Activated CD8-positive, alpha-beta memory T cell treated with anti-CD3 and anti-CD28 coated beads, Interleukin-2, amount 50 U/mL, for 24 hours (primary cell): ENCODE data around the gene SLC6A7.

Experiments
- DNase-seq: peaks from one replicate; pipeline ENCODE4 v3.0.0-alpha.2; 2020; ENCODE audit errors: extremely low read depth

The SLC6A7 gene

DNA sequence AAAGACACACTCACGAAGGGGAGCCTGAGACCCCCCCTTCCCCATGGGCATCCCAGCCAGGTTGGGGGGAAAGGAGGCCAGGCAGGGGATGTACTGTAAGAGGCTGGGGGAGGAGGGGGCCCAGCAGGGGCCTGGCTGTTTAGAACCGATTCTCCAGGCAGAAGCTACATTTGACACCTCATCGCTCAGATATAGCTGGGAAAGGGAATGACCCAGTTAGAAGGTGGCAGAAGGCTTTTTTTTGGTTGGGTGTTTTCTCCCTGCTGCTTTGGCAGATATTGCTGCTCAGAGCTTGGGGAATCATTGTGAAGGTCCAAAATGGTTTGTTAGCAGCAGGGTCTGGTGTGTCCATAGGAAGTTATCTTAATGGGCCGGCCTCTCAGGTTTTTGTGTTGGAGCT, 17.3 kb upstream of the SLC6A7 start:
- no peak for DNase-seq

GRCh38 chr5:150173161-150173560, 16.7 kb upstream of the SLC6A7 start:
- DNase-seq = no peak

GRCh38 chr5:150174285-150174684, 15.6 kb upstream of the SLC6A7 start:
- no peak for DNase-seq

GRCh38 chr5:150175076-150175475, 14.8 kb upstream of the SLC6A7 start:
- no peak for DNase-seq

DNA sequence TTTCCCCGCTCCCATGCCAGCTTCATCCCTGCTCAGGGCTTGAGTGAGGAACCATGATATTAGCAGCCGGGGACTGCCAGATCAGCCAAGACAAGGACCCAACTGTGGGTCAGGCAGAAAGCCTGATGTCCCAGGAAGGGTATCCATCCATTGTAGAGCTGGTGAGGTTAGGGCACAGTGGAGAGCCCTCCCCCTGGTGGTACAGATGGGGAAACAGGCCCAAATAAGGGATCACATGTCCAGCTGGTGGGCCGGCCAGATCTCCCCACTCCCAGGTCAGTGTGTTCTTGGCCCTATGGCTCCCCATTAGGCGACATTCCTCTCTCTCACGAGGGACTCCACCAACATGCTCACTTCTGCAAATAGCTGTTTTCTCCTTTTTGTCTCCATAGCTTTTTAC, 14.3 kb upstream of the SLC6A7 start:
- DNase-seq = no peak

GRCh38 chr5:150176745-150177477, 13.0 kb upstream of the SLC6A7 start:
- no peak for DNase-seq

- DNase-seq = no peak
Observed at GRCh38 chr5:150177721-150178120, 12.1 kb upstream of the SLC6A7 start.

DNA sequence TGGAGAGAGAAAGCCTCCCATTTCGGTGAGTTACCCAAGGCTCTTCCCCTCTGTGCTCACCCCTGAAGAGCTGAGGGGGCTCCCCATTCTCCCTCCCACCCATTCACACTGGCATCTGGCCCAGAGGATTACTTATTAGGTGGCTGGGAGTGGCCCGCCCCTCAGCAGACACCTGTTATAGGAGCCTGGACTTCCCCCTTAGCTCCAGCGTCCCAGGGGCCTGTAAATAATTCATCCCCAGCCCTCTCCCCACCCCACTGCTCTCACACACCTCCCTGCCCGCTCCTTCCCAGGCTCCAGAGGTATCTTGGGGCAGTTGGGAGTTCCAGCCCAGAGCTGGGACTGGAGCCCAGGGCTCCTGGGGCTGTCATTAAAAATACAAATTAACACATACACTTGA, 11.6 kb upstream of the SLC6A7 start:
- no peak for DNase-seq

GRCh38 chr5:150179019-150179620, 10.7 kb upstream of the SLC6A7 start:
- no peak for DNase-seq

GRCh38 chr5:150180241-150181026, 9.4 kb upstream of the SLC6A7 start:
- DNase-seq = no peak

GRCh38 chr5:150181027-150181426, 8.8 kb upstream of the SLC6A7 start:
- DNase-seq = no peak

GRCh38 chr5:150181766-150182545, 7.9 kb upstream of the SLC6A7 start:
- no peak for DNase-seq

DNA sequence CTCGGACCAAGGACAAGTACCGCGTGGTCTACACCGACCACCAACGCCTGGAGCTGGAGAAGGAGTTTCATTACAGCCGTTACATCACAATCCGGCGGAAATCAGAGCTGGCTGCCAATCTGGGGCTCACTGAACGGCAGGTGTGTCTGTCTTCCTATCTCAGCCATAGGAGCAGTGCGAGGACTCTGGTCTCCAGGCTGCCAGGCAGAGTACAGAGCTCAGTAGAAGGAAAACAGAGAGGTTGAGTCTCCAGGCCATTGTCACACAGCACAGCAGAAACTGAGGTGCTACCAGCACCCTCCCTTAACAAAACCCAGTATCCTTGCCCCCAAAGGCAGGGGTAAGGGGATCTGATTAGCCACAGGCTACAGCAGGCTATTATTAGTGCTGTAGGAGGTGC, 7.1 kb upstream of the SLC6A7 start:
- DNase-seq = no peak

GRCh38 chr5:150183436-150183835, 6.4 kb upstream of the SLC6A7 start:
- DNase-seq = no peak

- no peak for DNase-seq
Observed at GRCh38 chr5:150184006-150184405, 5.9 kb upstream of the SLC6A7 start.

GRCh38 chr5:150184990-150185912, 4.6 kb upstream of the SLC6A7 start:
- DNase-seq = no peak

DNA sequence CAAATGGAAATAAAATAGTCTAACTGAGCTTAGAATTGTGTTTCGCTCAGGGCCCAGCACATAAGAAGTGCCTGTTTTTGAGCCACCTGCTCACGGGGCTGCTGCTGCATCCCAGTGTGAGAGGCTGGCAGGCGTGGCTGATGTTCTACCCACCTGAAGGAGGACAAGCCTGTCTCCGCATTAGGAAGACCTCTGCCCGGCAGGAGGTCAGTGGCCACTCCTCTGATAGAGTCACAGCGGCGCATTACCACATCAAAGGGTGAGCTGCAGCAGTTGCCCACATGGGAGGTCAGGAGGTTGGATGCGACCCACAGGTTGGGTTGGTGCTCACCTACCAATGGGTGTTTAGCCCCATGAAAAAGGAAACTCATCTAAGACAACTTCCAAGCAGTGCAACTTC, 3.7 kb upstream of the SLC6A7 start:
- DNase-seq = no peak

GRCh38 chr5:150186897-150187296, 3.0 kb upstream of the SLC6A7 start:
- DNase-seq = no peak

- no peak for DNase-seq
Observed at GRCh38 chr5:150188146-150188842, 1.6 kb upstream of the SLC6A7 start.

- DNase-seq = no peak
Observed at GRCh38 chr5:150189326-150189725, 536 bp upstream of the SLC6A7 start.
